GM18520 (cell line): Measurements from ENCODE around the gene MYL6B.
"Not testable (repeated sequence)": the region's sequence is repeated elsewhere in the genome, so short reads cannot be mapped to it uniquely, and the experiment has no call there.

Experiments used
- ATAC-seq: cut with Tn5 transposase; IDR thresholded peaks from one replicate; pipeline ENCODE4 v1.9.1; 2021; ENCODE audit not compliant: unreplicated experiment

The MYL6B gene

GRCh38 chr12:56163533-56164344 lies 11.4 kb downstream of the MYL6B start:
- ATAC-seq = no peak

GRCh38 chr12:56164345-56164729 lies 11.9 kb downstream of the MYL6B start:
- no peak for ATAC-seq

- ATAC-seq = no peak
Measured at GRCh38 chr12:56165369-56165768, 13.0 kb downstream of the MYL6B start.

- ATAC-seq = no peak
Measured at GRCh38 chr12:56169229-56169759, 16.9 kb downstream of the MYL6B start.

GRCh38 chr12:56172839-56173238 lies 20.5 kb downstream of the MYL6B start:
- ATAC-seq = no peak

- ATAC-seq = no peak
Measured at GRCh38 chr12:56178347-56178746, 26.0 kb downstream of the MYL6B start.

GRCh38 chr12:56186957-56187356 lies 34.6 kb downstream of the MYL6B start:
- no peak for ATAC-seq

- ATAC-seq = no peak
Measured at GRCh38 chr12:56188131-56188777, 35.9 kb downstream of the MYL6B start.

- no peak for ATAC-seq
Measured at GRCh38 chr12:56188778-56189098, 36.4 kb downstream of the MYL6B start.

- ATAC-seq = peak; percentile 80
Measured at GRCh38 chr12:56189099-56189917, 36.9 kb downstream of the MYL6B start, which contains the start of gene SMARCC2. Gene SMARCC2 (minus strand): TSS chr12:56189483. CDS start chr12:56189461, 22 bp downstream.

- no peak for ATAC-seq
Measured at GRCh38 chr12:56189918-56190694, 37.7 kb downstream of the MYL6B start.

GRCh38 chr12:56190695-56191155 lies 38.3 kb downstream of the MYL6B start:
- no peak for ATAC-seq

- ATAC-seq = no peak
Measured at GRCh38 chr12:56192582-56192981, 40.2 kb downstream of the MYL6B start.

- ATAC-seq = no peak
Measured at GRCh38 chr12:56193025-56193578, 40.7 kb downstream of the MYL6B start.

GRCh38 chr12:56196818-56197550 lies 44.6 kb downstream of the MYL6B start:
- not testable (repeated sequence) for ATAC-seq

GRCh38 chr12:56197921-56198635 lies 45.7 kb downstream of the MYL6B start:
- ATAC-seq = no peak

GRCh38 chr12:56198836-56199235 lies 46.4 kb downstream of the MYL6B start:
- no peak for ATAC-seq

GRCh38 chr12:56202366-56202765 lies 50.0 kb downstream of the MYL6B start:
- no peak for ATAC-seq

GRCh38 chr12:56202838-56203237 lies 50.5 kb downstream of the MYL6B start:
- no peak for ATAC-seq
